Stomach (tissue), 9 donors: ENCODE measurements around the gene NKPD1. TPM values are rescaled to one million over a fixed set of nuclear protein-coding genes. Genes with fewer than 3 reads are reported as not detected.

Experiments
- DNase-seq, 2 donors: peaks; one replicate each; pipeline versions ENCODE4 v3.0.0 to v3.0.0-alpha.2; 2013 to 2019
- H3K27ac ChIP-seq, 5 donors: fragments of 200-600 bp in 4 of 5; sonication (generic) in 4 of 5; one replicate each; pipeline ENCODE4 v1.5.1; 2013 to 2019; ENCODE audit warnings: mild to moderate bottlenecking in 1 of 5, moderate library complexity in 1 of 5
- H3K27me3 ChIP-seq, 3 donors: fragments of 200-600 bp; sonication (generic); one replicate each; pipeline ENCODE4 v1.5.1; 2017 to 2019; ENCODE audit warnings: mixed run types in 1 of 3
- H3K36me3 ChIP-seq, 4 donors: fragments of 200-600 bp; sonication (generic); 1 replicate in 3 of 4; 2 replicates in 1 of 4; pipeline ENCODE4 v1.5.1; 2016 to 2019
- H3K4me1 ChIP-seq, 4 donors: fragments of 200-600 bp; sonication (generic); one replicate each; pipeline ENCODE4 v1.5.1; 2016 to 2019
- H3K4me3 ChIP-seq, 4 donors: fragments of 200-600 bp; sonication (generic) in 3 of 4; one replicate each; pipeline ENCODE4 v1.5.1; 2016 to 2019; ENCODE audit warnings: mild to moderate bottlenecking in 1 of 4
- H3K9me3 ChIP-seq, 4 donors: fragments of 200-600 bp; sonication (generic); one replicate each; pipeline ENCODE4 v1.5.1; 2016 to 2019
- CTCF ChIP-seq, 7 experiments: fragments of 450-650 bp in 4 of 7; fragments of 200-600 bp in 3 of 7; sonication (generic) in 3 of 7; IDR thresholded peaks; one replicate each; pipeline ENCODE4 v1.5.1; 2016 to 2019; ENCODE audit warnings: antibody characterized with exemption in 7 of 7, control low read depth in 2 of 7, mild to moderate bottlenecking in 1 of 7
- EP300 ChIP-seq: sonication (generic); formaldehyde crosslinking; IDR thresholded peaks from one replicate; pipeline ENCODE4 v1.6.1; 2017; ENCODE audit warnings: antibody characterized with exemption
- POLR2A ChIP-seq, 4 donors: fragments of 450-650 bp; IDR thresholded peaks; one replicate each; pipeline ENCODE4 v1.6.1; 2016; ENCODE audit warnings: antibody characterized with exemption in 4 of 4, control low read depth in 2 of 4, mild to moderate bottlenecking in 1 of 4, moderate library complexity in 1 of 4
- POLR2AphosphoS5 ChIP-seq, 3 donors: sonication (generic); formaldehyde crosslinking; IDR thresholded peaks; one replicate each; pipeline ENCODE4 v1.6.1; 2016; ENCODE audit warnings: antibody characterized with exemption in 3 of 3
- WGBS, 5 donors: extraction: QIAGEN DNeasy Blood & Tissue Kit in 3 of 5; methylation state at CpG; one replicate each; pipeline versions ENCODE4 v1.1.5 to v1.1.7; 2013 to 2018; 5-methylcytosine and 5-hydroxymethylcytosine counted together
- intact Hi-C: fragments of 100-400 bp; cut with DNase I; formaldehyde crosslinking; loops from one replicate; pipeline ENCODE4 v1.15.1; 2023; ENCODE audit warnings: low total_unique reads
- polyA plus RNA-seq, 3 donors: library from polyadenylated mRNA; stranded (reverse); fragments of 200-250 nt; gene quantifications; one replicate each; pipeline ENCODE4 v1.2.3, GENCODE V29; 2013
- total RNA-seq, 5 donors: library from RNA; depleted of rRNA; stranded (reverse); fragments of >200 nt; gene quantifications; one replicate each; pipeline versions ENCODE4 v1.1.0 to v1.2.3, GENCODE V29; 2014 to 2016
- donor health status: healthy with polysubstance abuse.
- donor health status: Bipolar disorder and iron deficiency.
- donor health status: healthy.

Gene NKPD1
- total and polyA plus RNA-seq, 8 donors = 0.20 TPM; not detected in 7

- Histone ChIP-seq H3K27me3 (no peaks in the 10 kb centered on the region), H3K4me3 (no peak overlapping the region), H3K27ac (no peak overlapping the region), H3K4me1 (peaks cover 0 to 17% (median 5%) of the 10 kb centered on the region in 4 donors), H3K9me3 (no peaks in the 10 kb centered on the region), H3K36me3 (peaks cover 0 to 9% (median 0%) of the 10 kb centered on the region in 4 donors)
- WGBS, 5 donors = 35 to 43% (median 40%) methylated on average over 10 to 12 of the region's 12 CpGs
- intact Hi-C loops = no loop called here
- DNase-seq = peak in 1 of 2 donors; percentile 73
- no peak for TF ChIP-seq EP300
- TF ChIP-seq CTCF (IDR thresholded peaks at IDR 0.05) = peak in 4 of 7 experiments; percentile 16 to 54 (median 36)
Observed at GRCh38 chr19:45187421-45188100, 26.8 kb upstream of the NKPD1 start.

- Histone ChIP-seq H3K4me3 (no peak overlapping the region), H3K36me3 (peaks cover 0 to 4% (median 2%) of the 10 kb centered on the region in 4 donors), H3K4me1 (peaks cover 1 to 25% (median 6%) of the 10 kb centered on the region in 4 donors), H3K9me3 (no peaks in the 10 kb centered on the region), H3K27ac (no peak overlapping the region), H3K27me3 (no peaks in the 10 kb centered on the region)
- intact Hi-C loops = no loop called here
- 79 to 93% (median 91%) methylated on average over 10 to 12 of the region's 12 CpGs for WGBS, 5 donors
- TF ChIP-seq POLR2A (IDR thresholded peaks at IDR 0.05) = no peak
- no peak for TF ChIP-seq EP300
- no peak for TF ChIP-seq CTCF (IDR thresholded peaks at IDR 0.05)
- no peak for TF ChIP-seq POLR2AphosphoS5 (IDR thresholded peaks at IDR 0.05)
- DNase-seq = no peak
Observed at GRCh38 chr19:45186509-45187334, 25.9 kb upstream of the NKPD1 start.

- no peaks in the 10 kb centered on the region for H3K9me3 ChIP-seq
- DNase-seq = no peak
- peaks cover 27 to 51% (median 32%) of the 10 kb centered on the region in 4 donors for H3K4me1 ChIP-seq
- H3K36me3 ChIP-seq = peaks cover 0 to 12% (median 7%) of the 10 kb centered on the region in 4 donors
- H3K27me3 ChIP-seq = no peaks in the 10 kb centered on the region
- 92 to 98% (median 96%) methylated on average over 5 of the region's 5 CpGs for WGBS, 5 donors
- no peak overlapping the region for H3K27ac ChIP-seq
- no peak for TF ChIP-seq POLR2A (IDR thresholded peaks at IDR 0.05)
- no peak for TF ChIP-seq EP300
- no peak for TF ChIP-seq POLR2AphosphoS5 (IDR thresholded peaks at IDR 0.05)
- no peak for TF ChIP-seq CTCF (IDR thresholded peaks at IDR 0.05)
- intact Hi-C loops = no loop called here
- H3K4me3 ChIP-seq = no peak overlapping the region
Observed at GRCh38 chr19:45184115-45184514, 23.3 kb upstream of the NKPD1 start.

GRCh38 chr19:45182758-45183157 lies 22.0 kb upstream of the NKPD1 start:
- no peaks in the 10 kb centered on the region for H3K9me3 ChIP-seq
- WGBS, 5 donors = 66 to 78% (median 75%) methylated on average over 4 of the region's 4 CpGs
- H3K27ac ChIP-seq = no peak overlapping the region
- peaks cover 0 to 12% (median 7%) of the 10 kb centered on the region in 4 donors for H3K36me3 ChIP-seq
- DNase-seq = peak; percentile 15 to 49
- no peaks in the 10 kb centered on the region for H3K27me3 ChIP-seq
- no peak overlapping the region for H3K4me3 ChIP-seq
- TF ChIP-seq POLR2A (IDR thresholded peaks at IDR 0.05) (no peak), EP300 (no peak), POLR2AphosphoS5 (IDR thresholded peaks at IDR 0.05) (no peak), CTCF (IDR thresholded peaks at IDR 0.05) (no peak)
- intact Hi-C loops = no loop called here
- peaks cover 29 to 53% (median 34%) of the 10 kb centered on the region in 4 donors for H3K4me1 ChIP-seq
